EL (cell line): Measurements from ENCODE around the gene SEC14L1.

ENCODE experiments used
- DNase-seq: peaks from one replicate; pipeline ENCODE4 v3.0.0-alpha.2; 2016

SEC14L1 gene

GRCh38 chr17:77163511-77164280, 22.9 kb downstream of the SEC14L1 start:
- no peak for DNase-seq

GRCh38 chr17:77164483-77165091, 23.8 kb downstream of the SEC14L1 start:
- DNase-seq: no peak

- DNase-seq: no peak
Observed at GRCh38 chr17:77165577-77165976, 24.8 kb downstream of the SEC14L1 start.

- no peak for DNase-seq
Observed at GRCh38 chr17:77167472-77168306, 26.9 kb downstream of the SEC14L1 start.

- DNase-seq: no peak
Observed at GRCh38 chr17:77173104-77173503, 32.3 kb downstream of the SEC14L1 start.

- DNase-seq: no peak
Observed at GRCh38 chr17:77174928-77175661, 34.3 kb downstream of the SEC14L1 start.

GRCh38 chr17:77177002-77177741, 36.4 kb downstream of the SEC14L1 start:
- no peak for DNase-seq

- no peak for DNase-seq
Observed at GRCh38 chr17:77178050-77178449, 37.3 kb downstream of the SEC14L1 start.

- no peak for DNase-seq
Observed at GRCh38 chr17:77178563-77178962, 37.8 kb downstream of the SEC14L1 start.

GRCh38 chr17:77180503-77181357, 40.0 kb downstream of the SEC14L1 start:
- DNase-seq: no peak

GRCh38 chr17:77182205-77183172, 41.7 kb downstream of the SEC14L1 start:
- no peak for DNase-seq

GRCh38 chr17:77184474-77184873, 43.7 kb downstream of the SEC14L1 start:
- DNase-seq: no peak

GRCh38 chr17:77185137-77185536, 44.4 kb downstream of the SEC14L1 start:
- no peak for DNase-seq

- DNase-seq: no peak
Observed at GRCh38 chr17:77186141-77186604, 45.4 kb downstream of the SEC14L1 start.

GRCh38 chr17:77188084-77189066, 47.6 kb downstream of the SEC14L1 start:
- DNase-seq: no peak

GRCh38 chr17:77189148-77189547, 48.4 kb downstream of the SEC14L1 start:
- no peak for DNase-seq

- DNase-seq: no peak
Observed at GRCh38 chr17:77190576-77190975, 49.8 kb downstream of the SEC14L1 start.

GRCh38 chr17:77191244-77191643, 50.5 kb downstream of the SEC14L1 start:
- DNase-seq: no peak

GRCh38 chr17:77193653-77194052, 52.9 kb downstream of the SEC14L1 start:
- DNase-seq: no peak
